GM12878 (cell line): ENCODE results near the gene CSMD2. TPM values are rescaled to one million over a fixed set of nuclear protein-coding genes. Genes with fewer than 3 reads are reported as not detected.

Experiments used
- ATAC-seq: fragments of 200-7000 bp; cut with Tn5 transposase; 3 replicates; pipeline ENCODE4 v1.9.1; 2020; ENCODE audit warnings: mild to moderate bottlenecking, moderate library complexity
- BruUV-seq: library from RNA; stranded (reverse); fragments of 400-500 nt; replicated peaks from 2 replicates; lab custom pipeline; 2021; lab: Mats Ljungman, UMichigan
- CTCF ChIA-PET: fragments of 300-600 bp; sonication (Branson Sonifier 250); formaldehyde crosslinking; extraction: SDS; loops from one replicate; lab custom pipeline; 2021; ENCODE audit warnings: inconsistent platforms; lab: Yijun Ruan, JAX
- POLR2A ChIA-PET: fragments of 350-600 bp; formaldehyde crosslinking; extraction: SDS; loops from one replicate; lab custom pipeline; 2021; ENCODE audit warnings: inconsistent platforms; lab: Charles Lee
- RAD21 ChIA-PET: fragments of 300-600 bp; sonication (Branson Sonifier 250); formaldehyde crosslinking; loops from one replicate; lab custom pipeline; 2023; ENCODE audit warnings: antibody characterized with exemption; ENCODE audit not compliant: unreplicated experiment; lab: Charles Lee
- SMC1A ChIA-PET: fragments of 300-600 bp; sonication (Branson Sonifier 250); formaldehyde crosslinking; loops from one replicate; lab custom pipeline; 2023; ENCODE audit not compliant: unreplicated experiment, uncharacterized antibody; lab: Charles Lee
- DNase-seq: peaks from one replicate; pipeline ENCODE4 v3.0.0-alpha.2; 2011; ENCODE audit warnings: low read depth, low spot score
- FAIRE-seq: peaks from 3 replicates; lab custom pipeline; 2011; peaks lifted over from hg19 to GRCh38; lab: Jason Lieb, UNC
- H2AFZ ChIP-seq: 2 replicates; pipeline ENCODE4 v1.6.0; 2011; ENCODE audit warnings: low read depth, low read length, control low read depth; ENCODE audit not compliant: control insufficient read depth
- H3K27ac ChIP-seq: 2 replicates; pipeline ENCODE4 v1.5.1; 2011; ENCODE audit warnings: control low read depth; ENCODE audit not compliant: control insufficient read depth, insufficient read depth
- H3K27me3 ChIP-seq, 2 experiments: replicated peaks in 1 of 2; 2 replicates each; pipeline versions ENCODE4 v1.6.0 to v1.6.1; 2011; ENCODE audit warnings: low read length in 1 of 2; ENCODE audit not compliant: control insufficient read depth in 2 of 2, insufficient read depth in 2 of 2
- H3K36me3 ChIP-seq, 2 experiments: 2 replicates each; pipeline ENCODE4 v1.5.1; 2011; ENCODE audit warnings: low read length in 1 of 2; ENCODE audit not compliant: control insufficient read depth in 2 of 2, insufficient read depth in 2 of 2
- H3K4me1 ChIP-seq: 2 replicates; pipeline ENCODE4 v1.6.1; 2011; ENCODE audit warnings: mild to moderate bottlenecking, low read length, moderate library complexity, mixed read lengths; ENCODE audit not compliant: control insufficient read depth, insufficient read depth
- H3K4me2 ChIP-seq: 2 replicates; pipeline ENCODE4 v1.6.0; 2011; ENCODE audit warnings: control low read depth; ENCODE audit not compliant: control insufficient read depth, insufficient read depth
- H3K4me3 ChIP-seq: fragments of 200-600 bp; sonication (generic); 2 replicates; pipeline ENCODE4 v1.5.1; 2016
- H3K79me2 ChIP-seq: 2 replicates; pipeline ENCODE4 v1.6.0; 2011; ENCODE audit warnings: low read length; ENCODE audit not compliant: control insufficient read depth, insufficient read depth
- H3K9ac ChIP-seq: 2 replicates; pipeline ENCODE4 v1.8.0; 2011; ENCODE audit warnings: low read length, control low read depth, mixed read lengths; ENCODE audit not compliant: control insufficient read depth, insufficient read depth
- H3K9me3 ChIP-seq: replicated peaks from 3 replicates; pipeline ENCODE4 v1.5.1; 2011; ENCODE audit warnings: mild to moderate bottlenecking, low read length; ENCODE audit not compliant: control insufficient read depth, insufficient read depth
- H4K20me1 ChIP-seq: 2 replicates; pipeline ENCODE4 v1.6.0; 2011; ENCODE audit not compliant: control insufficient read depth, insufficient read depth
- EGR1 ChIP-seq, 2 experiments: IDR thresholded peaks; 1 replicate in 1 of 2; 2 replicates in 1 of 2; pipeline ENCODE4 v1.6.1; 2011 to 2012; ENCODE audit warnings: low read depth in 2 of 2, low read length in 2 of 2, borderline replicate concordance in 1 of 2, mild to moderate bottlenecking in 1 of 2, moderate library complexity in 1 of 2
- HDAC2 ChIP-seq: fragments of 200-600 bp; sonication (generic); IDR thresholded peaks from 2 replicates; pipeline ENCODE4 v1.6.1; 2017
- JUND ChIP-seq: IDR thresholded peaks from 2 replicates; pipeline ENCODE4 v1.6.1; 2012; ENCODE audit warnings: low read depth, mild to moderate bottlenecking, low read length, improper control_type of control experiment, moderate library complexity
- MXI1 ChIP-seq: fragments of 150-350 bp; IDR thresholded peaks from 2 replicates; pipeline ENCODE4 v1.6.1; 2011; ENCODE audit warnings: low read depth, mild to moderate bottlenecking, inconsistent platforms, low read length, improper control_type of control experiment
- NFYB ChIP-seq: IDR thresholded peaks from 2 replicates; pipeline ENCODE4 v1.6.1; 2011; ENCODE audit warnings: low read depth, mild to moderate bottlenecking, low read length, improper control_type of control experiment, moderate library complexity; ENCODE audit not compliant: insufficient read depth
- PML ChIP-seq: IDR thresholded peaks from 2 replicates; pipeline ENCODE4 v1.6.1; 2012; ENCODE audit warnings: low read length, inconsistent platforms
- POLR2AphosphoS5 ChIP-seq: IDR thresholded peaks from 2 replicates; pipeline ENCODE4 v1.6.1; 2011; ENCODE audit warnings: mild to moderate bottlenecking, low read length, inconsistent platforms
- POU2F2 ChIP-seq: IDR thresholded peaks from 3 replicates; pipeline ENCODE4 v1.6.1; 2011; ENCODE audit warnings: low read depth, mild to moderate bottlenecking, low read length, borderline replicate concordance
- RFX5 ChIP-seq: IDR thresholded peaks from 2 replicates; pipeline ENCODE4 v1.6.1; 2011; ENCODE audit warnings: low read depth, low read length, improper control_type of control experiment
- SMARCA5 ChIP-seq: fragments of 450-650 bp; IDR thresholded peaks from 2 replicates; pipeline ENCODE4 v1.6.1; 2017; ENCODE audit warnings: mild to moderate bottlenecking
- ZNF24 ChIP-seq: fragments of 450-650 bp; IDR thresholded peaks from 2 replicates; pipeline ENCODE4 v1.6.1; 2017; ENCODE audit warnings: antibody characterized with exemption, mild to moderate bottlenecking
- ZNF622 ChIP-seq: fragments of 450-650 bp; IDR thresholded peaks from 2 replicates; pipeline ENCODE4 v1.6.1; 2017; ENCODE audit warnings: mild to moderate bottlenecking, inconsistent platforms
- WGBS: methylation state at CpG from one replicate; pipeline ENCODE4 v1.1.6; 2016; ENCODE audit warnings: low lambda C conversion rate; ENCODE audit not compliant: insufficient replicate concordance, insufficient coverage; ENCODE audit errors: missing lambda C conversion rate; 5-methylcytosine and 5-hydroxymethylcytosine counted together
- in situ Hi-C: fragments of 300-500 bp; cut with MboI; formaldehyde crosslinking; loops from 9 replicates; pipeline ENCODE4 v1.14.3; 2018; ENCODE audit warnings: mixed read lengths
- intact Hi-C: fragments of 100-400 bp; cut with micrococcal nuclease; formaldehyde crosslinking; loops from one replicate; pipeline ENCODE4 v1.14.2; 2022; ENCODE audit not compliant: unreplicated experiment
- polyA plus RNA-seq, 11 experiments: library from polyadenylated mRNA; depleted of rRNA in 4 of 11; unstranded in 6 of 11; stranded (reverse) in 5 of 11; fragments of >200 nt; fragmentation: Nextera tagmentation in 4 of 11; fragmentation: Illumina TruSeq in 1 of 11; extraction: Ambion mirVana in 4 of 11; extraction: Trizol in 1 of 11; gene quantifications; 1 replicate in 1 of 11; 2 replicates in 10 of 11; pipeline versions ENCODE4 v1.2.1 to v1.2.3, GENCODE V29; 2011 to 2016; ENCODE audit warnings: inconsistent platforms in 2 of 11, missing spikeins in 2 of 11, low read depth in 1 of 11
- total RNA-seq, 4 experiments: library from RNA; depleted of rRNA in 3 of 4; stranded (reverse); fragments of >200 nt in 3 of 4; fragmentation: Illumina TruSeq in 1 of 4; extraction: Trizol in 1 of 4; gene quantifications; 2 replicates each; pipeline versions ENCODE4 v1.2.1 to v1.2.3, GENCODE V29; 2013 to 2021
- TF ChIP-seq, protein P1 (sequence below): fragments of 450-650 bp; IDR thresholded peaks from 2 replicates; pipeline ENCODE4 v1.6.1; 2017; ENCODE audit warnings: antibody characterized with exemption, mild to moderate bottlenecking, moderate library complexity

Gene CSMD2
- total and polyA plus RNA-seq, 10 of the 15 experiments (the other 5 are each of a cell fraction or from before 2014, with no cell fraction given): under 0.01 TPM; not detected in 9

- CTCF ChIA-PET: no interaction called here
- Histone ChIP-seq H3K27ac (no peak overlapping the region), H2AFZ (no peak overlapping the region), H3K4me1 (no peaks in the 10 kb centered on the region), H3K79me2 (no peaks in the 10 kb centered on the region), H4K20me1 (no peaks in the 10 kb centered on the region), H3K9ac (no peak overlapping the region), H3K4me2 (no peak overlapping the region), H3K36me3 (no peaks in the 10 kb centered on the region), H3K27me3 (peaks cover 4 to 21% of the 10 kb centered on the region in 2 experiments), H3K9me3 (no peaks in the 10 kb centered on the region), H3K4me3 (no peak overlapping the region)
- RAD21 ChIA-PET: no interaction called here
- no peak for ATAC-seq
- SMC1A ChIA-PET: no interaction called here
- in situ Hi-C loops: loop anchor here (10.0 kb wide), 1 partner anchor 531 kb away; no protein-coding TSS in a partner anchor
- BruUV-seq: no TSS peak
- intact Hi-C loops: no loop called here
- no peak for FAIRE-seq
- no peak for TF ChIP-seq RFX5
- TF ChIP-seq EGR1 (IDR thresholded peaks at IDR 0.05; ENCODE audit: borderline replicate concordance in 1 of 2, low read depth in 2 of 2, low read length in 2 of 2): no peak
- no peak for TF ChIP-seq MXI1
- TF ChIP-seq ZNF24: no peak
- TF ChIP-seq JUND: no peak
- TF ChIP-seq HDAC2: no peak
- no peak for TF ChIP-seq NFYB
- TF ChIP-seq ZNF622: no peak
- TF ChIP-seq PML: no peak
- TF ChIP-seq, protein P1, sequence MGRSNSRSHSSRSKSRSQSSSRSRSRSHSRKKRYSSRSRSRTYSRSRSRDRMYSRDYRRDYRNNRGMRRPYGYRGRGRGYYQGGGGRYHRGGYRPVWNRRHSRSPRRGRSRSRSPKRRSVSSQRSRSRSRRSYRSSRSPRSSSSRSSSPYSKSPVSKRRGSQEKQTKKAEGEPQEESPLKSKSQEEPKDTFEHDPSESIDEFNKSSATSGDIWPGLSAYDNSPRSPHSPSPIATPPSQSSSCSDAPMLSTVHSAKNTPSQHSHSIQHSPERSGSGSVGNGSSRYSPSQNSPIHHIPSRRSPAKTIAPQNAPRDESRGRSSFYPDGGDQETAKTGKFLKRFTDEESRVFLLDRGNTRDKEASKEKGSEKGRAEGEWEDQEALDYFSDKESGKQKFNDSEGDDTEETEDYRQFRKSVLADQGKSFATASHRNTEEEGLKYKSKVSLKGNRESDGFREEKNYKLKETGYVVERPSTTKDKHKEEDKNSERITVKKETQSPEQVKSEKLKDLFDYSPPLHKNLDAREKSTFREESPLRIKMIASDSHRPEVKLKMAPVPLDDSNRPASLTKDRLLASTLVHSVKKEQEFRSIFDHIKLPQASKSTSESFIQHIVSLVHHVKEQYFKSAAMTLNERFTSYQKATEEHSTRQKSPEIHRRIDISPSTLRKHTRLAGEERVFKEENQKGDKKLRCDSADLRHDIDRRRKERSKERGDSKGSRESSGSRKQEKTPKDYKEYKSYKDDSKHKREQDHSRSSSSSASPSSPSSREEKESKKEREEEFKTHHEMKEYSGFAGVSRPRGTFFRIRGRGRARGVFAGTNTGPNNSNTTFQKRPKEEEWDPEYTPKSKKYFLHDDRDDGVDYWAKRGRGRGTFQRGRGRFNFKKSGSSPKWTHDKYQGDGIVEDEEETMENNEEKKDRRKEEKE: no peak
- no peak for TF ChIP-seq SMARCA5
- TF ChIP-seq POLR2AphosphoS5: no peak
- no peak for TF ChIP-seq POU2F2
- 44% methylated on average over 19 of the region's 27 CpGs for WGBS
- POLR2A ChIA-PET: no interaction called here
- DNase-seq: no peak
Observed at GRCh38 chr1:34166191-34166624, 1.2 kb upstream of the CSMD2 start.
